K562 (cell line): ENCODE results near the gene NFATC1. TPM values are rescaled to one million over a fixed set of nuclear protein-coding genes. Genes with fewer than 3 reads are reported as not detected.

Source experiments
- ATAC-seq: fragments of 200-7000 bp; cut with Tn5 transposase; 3 replicates; pipeline ENCODE4 v1.9.1; 2020; ENCODE audit warnings: moderate library complexity
- BruUV-seq: library from RNA; stranded (reverse); fragments of 400-500 nt; replicated peaks from 2 replicates; lab custom pipeline; 2021; lab: Mats Ljungman, UMichigan
- CTCF ChIA-PET: fragments of 300-600 bp; formaldehyde crosslinking; extraction: SDS; loops from one replicate; lab custom pipeline; 2021; ENCODE audit warnings: low intra/inter-chr PET ratio; lab: Yijun Ruan, JAX
- POLR2A ChIA-PET: fragments of 300-600, 350-650 bp; sonication (Branson Sonifier 250); formaldehyde crosslinking; extraction: SDS; loops from one replicate; lab custom pipeline; 2021; ENCODE audit warnings: antibody characterized with exemption, inconsistent platforms; lab: Yijun Ruan, JAX
- DNase-seq, 4 experiments: peaks; one replicate each; pipeline versions ENCODE4 v3.0.0 to v3.0.0-alpha.2; 2011 to 2018; ENCODE audit warnings: low spot score in 3 of 4, mixed read lengths in 3 of 4; ENCODE audit errors: extremely low read depth in 1 of 4
- FAIRE-seq: peaks from 2 replicates; lab custom pipeline; 2011; peaks lifted over from hg19 to GRCh38; lab: Jason Lieb, UNC
- H2AFZ ChIP-seq: 2 replicates; pipeline ENCODE4 v1.6.0; 2011; ENCODE audit warnings: low read depth, low read length, control low read depth, inconsistent platforms
- H3K27ac ChIP-seq: fragments of 200-600 bp; 3 replicates; pipeline ENCODE4 v1.8.0; 2011; ENCODE audit warnings: low read depth, mild to moderate bottlenecking, control low read depth, inconsistent platforms, low read length, moderate library complexity, mixed read lengths; ENCODE audit errors: extremely low read depth
- H3K27me3 ChIP-seq, 2 experiments: fragments of 300-600 bp in 1 of 2; 2 replicates in 1 of 2; 3 replicates in 1 of 2; pipeline versions ENCODE4 v1.6.0 to v1.8.0; 2011; ENCODE audit warnings: inconsistent platforms in 2 of 2, low read length in 2 of 2, mild to moderate bottlenecking in 1 of 2, mixed read lengths in 1 of 2, moderate library complexity in 1 of 2; ENCODE audit not compliant: control insufficient read depth in 2 of 2, insufficient read depth in 2 of 2
- H3K36me3 ChIP-seq: fragments of 300-600 bp; 3 replicates; pipeline ENCODE4 v1.8.0; 2011; ENCODE audit warnings: mild to moderate bottlenecking, low read length, inconsistent platforms; ENCODE audit not compliant: control insufficient read depth, insufficient read depth
- H3K4me1 ChIP-seq, 2 experiments: fragments of 200-600 bp in 1 of 2; replicated peaks in 1 of 2; 2 replicates in 1 of 2; 3 replicates in 1 of 2; pipeline versions ENCODE4 v1.5.1 to v1.8.0; 2011; ENCODE audit warnings: inconsistent platforms in 2 of 2, low read length in 2 of 2, mild to moderate bottlenecking in 1 of 2, mixed read lengths in 1 of 2, moderate library complexity in 1 of 2; ENCODE audit not compliant: control insufficient read depth in 2 of 2, insufficient read depth in 2 of 2
- H3K4me2 ChIP-seq: 2 replicates; pipeline ENCODE4 v1.6.1; 2011; ENCODE audit warnings: low read length, control low read depth, inconsistent platforms, mixed read lengths; ENCODE audit not compliant: insufficient read depth
- H3K4me3 ChIP-seq: fragments of 200-600 bp; sonication (generic), shearing (Covaris generic); 2 replicates; pipeline ENCODE4 v1.5.1; 2016; ENCODE audit warnings: control low read depth, inconsistent platforms
- H3K79me2 ChIP-seq: fragments of 200-600 bp; 3 replicates; pipeline ENCODE4 v1.8.0; 2011; ENCODE audit warnings: low read length, inconsistent platforms; ENCODE audit not compliant: control insufficient read depth, insufficient read depth
- H3K9ac ChIP-seq, 2 experiments: 2 replicates each; pipeline versions ENCODE4 v1.6.0 to v1.6.1; 2011; ENCODE audit warnings: low read depth in 2 of 2, low read length in 2 of 2, control low read depth in 1 of 2, inconsistent platforms in 1 of 2, mild to moderate bottlenecking in 1 of 2, mixed read lengths in 1 of 2; ENCODE audit not compliant: insufficient read depth in 1 of 2
- H3K9me1 ChIP-seq: one replicate; pipeline ENCODE4 v1.6.0; 2011; ENCODE audit warnings: inconsistent platforms, mild to moderate bottlenecking, low read length, moderate library complexity; ENCODE audit not compliant: control insufficient read depth, insufficient read depth
- H3K9me3 ChIP-seq: replicated peaks from 2 replicates; pipeline ENCODE4 v1.5.1; 2011; ENCODE audit warnings: low read depth, low read length, inconsistent platforms; ENCODE audit not compliant: control insufficient read depth, insufficient read depth
- H4K20me1 ChIP-seq: replicated peaks from 2 replicates; pipeline ENCODE4 v1.6.1; 2011; ENCODE audit warnings: low read length, inconsistent platforms, mixed read lengths; ENCODE audit not compliant: control insufficient read depth, insufficient read depth
- BRD4 ChIP-seq: fragments of 200-600 bp; sonication (generic); IDR thresholded peaks from 2 replicates; pipeline ENCODE4 v1.6.1; 2017; ENCODE audit warnings: inconsistent platforms
- SIN3B ChIP-seq: fragments of 450-650 bp; IDR thresholded peaks from 2 replicates; pipeline ENCODE4 v1.6.1; 2017; ENCODE audit warnings: low read depth, mild to moderate bottlenecking, moderate library complexity
- SLC30A9 ChIP-seq: fragments of 250-450 bp; sonication (Bioruptor Pico); IDR thresholded peaks from 2 replicates; pipeline ENCODE4 v1.8.0; 2022; ENCODE audit warnings: mild to moderate bottlenecking, moderate library complexity
- TAF7 ChIP-seq: fragments of 450-650 bp; IDR thresholded peaks from 2 replicates; pipeline ENCODE4 v1.6.1; 2016; ENCODE audit warnings: missing genetic modification characterization, missing compliant biosample characterization
- USF2 ChIP-seq: sonication (generic); formaldehyde crosslinking; IDR thresholded peaks from 2 replicates; pipeline ENCODE4 v1.5.0; 2020; ENCODE audit warnings: missing genetic modification reagents
- XRCC5 ChIP-seq: fragments of 200-400 bp; formaldehyde crosslinking; IDR thresholded peaks from 2 replicates; pipeline ENCODE4 v1.6.1; 2017; ENCODE audit warnings: low read depth, mild to moderate bottlenecking, low read length
- WGBS: fragments of 100-300 bp; shearing (Covaris generic); methylation state at CpG from one replicate; pipeline ENCODE4 v1.1.6; 2016; ENCODE audit warnings: low coverage, mixed read lengths; ENCODE audit not compliant: insufficient coverage; ENCODE audit errors: missing lambda C conversion rate; 5-methylcytosine and 5-hydroxymethylcytosine counted together
- in situ Hi-C: fragments of 300-500 bp; cut with MboI; formaldehyde crosslinking; loops from 4 replicates; pipeline ENCODE4 v1.15.0; 2018; ENCODE audit warnings: inconsistent platforms, mixed read lengths
- intact Hi-C: fragments of 100-400 bp; cut with micrococcal nuclease; formaldehyde crosslinking; loops from 2 replicates; pipeline ENCODE4 v1.14.2; 2022
- polyA plus RNA-seq, 8 experiments: library from polyadenylated mRNA; depleted of rRNA in 4 of 8; stranded (reverse) in 5 of 8; unstranded in 3 of 8; fragments of >200 nt; fragmentation: Nextera tagmentation in 2 of 8; fragmentation: Illumina TruSeq in 1 of 8; extraction: Ambion mirVana in 2 of 8; extraction: Trizol in 1 of 8; gene quantifications; 2 replicates each; pipeline versions ENCODE4 v1.2.1 to v1.2.3, GENCODE V29; 2011 to 2014; ENCODE audit warnings: inconsistent platforms in 1 of 8, missing spikeins in 1 of 8
- total RNA-seq, 7 experiments: library from RNA; depleted of rRNA in 6 of 7; stranded (reverse); fragments of >200 nt in 6 of 7; fragmentation: Illumina TruSeq in 2 of 7; extraction: Trizol in 2 of 7; gene quantifications; 2 replicates each; pipeline versions ENCODE4 v1.2.1 to v1.2.3, GENCODE V29; 2011 to 2021; ENCODE audit warnings: low replicate concordance in 1 of 7
- TF ChIP-seq, protein P1 (sequence below): conservative IDR thresholded peaks from 2 replicates; pipeline ENCODE4 v1.6.1; 2011; ENCODE audit warnings: low read depth, mild to moderate bottlenecking, low read length; ENCODE audit not compliant: control insufficient read depth
- TF ChIP-seq, protein P2 (sequence below), 2 experiments: fragments of 450-650 bp in 1 of 2; IDR thresholded peaks; 2 replicates each; pipeline ENCODE4 v1.6.1; 2011 to 2017; ENCODE audit warnings: low read depth in 2 of 2, antibody characterized with exemption in 1 of 2, borderline replicate concordance in 1 of 2, low read length in 1 of 2, mild to moderate bottlenecking in 1 of 2, mixed read lengths in 1 of 2; ENCODE audit not compliant: control insufficient read depth in 1 of 2

Gene NFATC1
- total and polyA plus RNA-seq, 9 of the 15 experiments (the other 6 are each of a cell fraction or from before 2014, with no cell fraction given): 1.1 to 16.4 (median 2.5) TPM

DNA sequence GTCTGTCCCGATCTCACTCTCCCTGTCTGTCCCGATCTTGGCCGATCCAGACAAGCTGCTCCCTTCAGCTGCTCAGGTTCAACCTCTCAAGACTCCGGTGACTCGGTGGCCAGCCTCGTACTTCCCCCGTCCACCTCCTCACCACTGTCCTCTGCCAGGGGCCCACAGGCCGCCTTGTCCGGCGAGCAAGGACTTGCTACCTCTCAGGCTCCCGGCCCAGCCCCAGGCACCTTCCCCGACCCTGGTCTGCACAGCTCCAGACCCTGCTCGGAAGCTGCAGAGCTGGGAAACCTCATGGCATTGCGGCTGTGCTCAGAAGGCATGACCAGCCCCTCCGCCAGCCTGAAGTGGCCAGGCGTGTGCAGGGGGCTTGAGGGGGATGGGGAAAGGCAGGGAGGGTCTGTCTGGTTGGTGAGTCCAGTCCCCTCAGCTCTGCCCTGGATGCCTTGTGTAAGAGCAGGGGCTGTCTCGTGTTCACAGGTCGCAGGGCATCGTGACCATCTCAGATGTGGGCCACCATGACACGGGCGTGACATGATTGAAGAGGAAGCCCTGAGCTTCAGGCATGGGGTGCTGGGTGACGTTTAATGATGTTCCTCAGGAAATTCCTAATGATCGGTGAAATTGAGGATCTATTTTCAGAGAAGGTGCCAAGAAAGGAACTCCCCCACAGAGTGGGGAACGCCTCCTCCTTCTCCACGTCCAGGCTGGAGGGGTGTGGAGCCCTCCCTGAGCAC lies 162.6 kb downstream of the NFATC1 start:
- Histone ChIP-seq H2AFZ (no peak overlapping the region), H3K4me3 (no peak overlapping the region), H3K27ac (no peak overlapping the region), H3K4me2 (no peak overlapping the region), H3K79me2 (no peaks in the 10 kb centered on the region), H3K9me1 (no peaks in the 10 kb centered on the region), H3K9me3 (no peaks in the 10 kb centered on the region), H3K36me3 (no peaks in the 10 kb centered on the region), H4K20me1 (0 out of 2 replicates have a peak, but pooled peaks cover 4% of the 10 kb centered on the region), H3K9ac (no peak overlapping the region), H3K4me1 (peaks cover 0 to 4% of the 10 kb centered on the region in 2 experiments; a peak in 2 of 5 replicates), H3K27me3 (peaks cover 26 to 68% of the 10 kb centered on the region in 2 experiments)
- 6% methylated on average over 9 of the region's 25 CpGs for whole genome bisulfite sequencing
- no peak for ATAC-seq
- no peak for FAIRE-seq
- CTCF ChIA-PET: interaction anchor here (0.7 kb wide), 1 partner anchor 38 kb away, joined by 4 read pairs; no protein-coding TSS in a partner anchor
- no peak for DNase-seq
- POLR2A ChIA-PET: interaction anchor here (0.6 kb wide), 1 partner anchor 51 kb away, joined by 3 read pairs; no protein-coding TSS in a partner anchor
- BruUV-seq: no TSS peak
- in situ Hi-C loops (no loop called here), intact Hi-C loops (no loop called here)
- TF ChIP-seq, protein P1, sequence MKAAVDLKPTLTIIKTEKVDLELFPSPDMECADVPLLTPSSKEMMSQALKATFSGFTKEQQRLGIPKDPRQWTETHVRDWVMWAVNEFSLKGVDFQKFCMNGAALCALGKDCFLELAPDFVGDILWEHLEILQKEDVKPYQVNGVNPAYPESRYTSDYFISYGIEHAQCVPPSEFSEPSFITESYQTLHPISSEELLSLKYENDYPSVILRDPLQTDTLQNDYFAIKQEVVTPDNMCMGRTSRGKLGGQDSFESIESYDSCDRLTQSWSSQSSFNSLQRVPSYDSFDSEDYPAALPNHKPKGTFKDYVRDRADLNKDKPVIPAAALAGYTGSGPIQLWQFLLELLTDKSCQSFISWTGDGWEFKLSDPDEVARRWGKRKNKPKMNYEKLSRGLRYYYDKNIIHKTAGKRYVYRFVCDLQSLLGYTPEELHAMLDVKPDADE: no peak
- TF ChIP-seq BRD4 (no peak), SLC30A9 (CRISPR knock-in tag) (no peak), SIN3B (no peak), TAF7 (tag) (no peak), USF2 (CRISPR knock-in tag) (no peak), XRCC5 (no peak)
- TF ChIP-seq, protein P2, sequence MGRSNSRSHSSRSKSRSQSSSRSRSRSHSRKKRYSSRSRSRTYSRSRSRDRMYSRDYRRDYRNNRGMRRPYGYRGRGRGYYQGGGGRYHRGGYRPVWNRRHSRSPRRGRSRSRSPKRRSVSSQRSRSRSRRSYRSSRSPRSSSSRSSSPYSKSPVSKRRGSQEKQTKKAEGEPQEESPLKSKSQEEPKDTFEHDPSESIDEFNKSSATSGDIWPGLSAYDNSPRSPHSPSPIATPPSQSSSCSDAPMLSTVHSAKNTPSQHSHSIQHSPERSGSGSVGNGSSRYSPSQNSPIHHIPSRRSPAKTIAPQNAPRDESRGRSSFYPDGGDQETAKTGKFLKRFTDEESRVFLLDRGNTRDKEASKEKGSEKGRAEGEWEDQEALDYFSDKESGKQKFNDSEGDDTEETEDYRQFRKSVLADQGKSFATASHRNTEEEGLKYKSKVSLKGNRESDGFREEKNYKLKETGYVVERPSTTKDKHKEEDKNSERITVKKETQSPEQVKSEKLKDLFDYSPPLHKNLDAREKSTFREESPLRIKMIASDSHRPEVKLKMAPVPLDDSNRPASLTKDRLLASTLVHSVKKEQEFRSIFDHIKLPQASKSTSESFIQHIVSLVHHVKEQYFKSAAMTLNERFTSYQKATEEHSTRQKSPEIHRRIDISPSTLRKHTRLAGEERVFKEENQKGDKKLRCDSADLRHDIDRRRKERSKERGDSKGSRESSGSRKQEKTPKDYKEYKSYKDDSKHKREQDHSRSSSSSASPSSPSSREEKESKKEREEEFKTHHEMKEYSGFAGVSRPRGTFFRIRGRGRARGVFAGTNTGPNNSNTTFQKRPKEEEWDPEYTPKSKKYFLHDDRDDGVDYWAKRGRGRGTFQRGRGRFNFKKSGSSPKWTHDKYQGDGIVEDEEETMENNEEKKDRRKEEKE (IDR thresholded peaks at IDR 0.05; ENCODE audit: borderline replicate concordance in 1 of 2, control insufficient read depth in 1 of 2, low read depth in 2 of 2, low read length in 1 of 2): no peak
